LNCaP clone FGC (cell line): Measurements from ENCODE around the gene SLC16A2.

Experiments used
- DNase-seq: peaks from one replicate; pipeline ENCODE4 v3.0.0-alpha.2; 2011; ENCODE audit warnings: low read depth
- H3K4me3 ChIP-seq: 2 replicates; pipeline ENCODE4 v1.5.1; 2011; ENCODE audit warnings: mild to moderate bottlenecking, low read depth, low read length, control low read depth
- CTCF ChIP-seq: IDR thresholded peaks from 2 replicates; pipeline ENCODE4 v1.5.1; 2012; ENCODE audit warnings: mild to moderate bottlenecking; ENCODE audit not compliant: control insufficient read depth, insufficient read depth; ENCODE audit errors: extremely low read depth

SLC16A2 gene

DNA sequence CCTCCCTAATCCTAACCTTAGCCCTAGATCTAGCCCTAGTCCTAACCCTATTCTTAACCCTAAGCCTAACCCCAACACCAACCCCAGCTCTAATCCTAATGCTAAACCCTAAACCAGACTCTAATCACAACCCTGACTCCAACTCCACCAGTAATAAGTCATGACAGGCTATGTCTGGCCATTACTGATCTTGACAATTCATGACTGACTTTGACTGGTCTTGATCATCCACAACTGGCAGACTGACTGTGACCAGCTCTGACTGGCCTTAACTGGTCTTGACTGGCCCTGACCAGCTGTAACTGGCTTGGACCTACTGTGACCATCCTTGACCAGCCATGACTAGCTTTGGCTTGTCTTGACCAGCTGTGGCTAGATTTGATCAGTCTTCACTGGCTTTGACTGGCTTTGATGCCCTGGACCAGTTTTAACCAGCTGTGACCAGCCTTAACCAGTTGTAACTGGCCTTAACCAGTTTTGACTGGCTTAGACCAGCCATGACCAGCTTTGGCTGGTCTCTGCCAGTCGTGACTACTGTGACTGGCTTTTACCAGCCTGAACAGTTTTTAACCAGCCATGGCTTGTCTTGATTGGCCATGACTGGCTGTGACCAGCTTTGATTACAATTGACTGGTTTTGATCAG, 124.7 kb downstream of the SLC16A2 start:
- no peak overlapping the region for H3K4me3 ChIP-seq
- no peak for DNase-seq
- TF ChIP-seq CTCF: no peak

DNA sequence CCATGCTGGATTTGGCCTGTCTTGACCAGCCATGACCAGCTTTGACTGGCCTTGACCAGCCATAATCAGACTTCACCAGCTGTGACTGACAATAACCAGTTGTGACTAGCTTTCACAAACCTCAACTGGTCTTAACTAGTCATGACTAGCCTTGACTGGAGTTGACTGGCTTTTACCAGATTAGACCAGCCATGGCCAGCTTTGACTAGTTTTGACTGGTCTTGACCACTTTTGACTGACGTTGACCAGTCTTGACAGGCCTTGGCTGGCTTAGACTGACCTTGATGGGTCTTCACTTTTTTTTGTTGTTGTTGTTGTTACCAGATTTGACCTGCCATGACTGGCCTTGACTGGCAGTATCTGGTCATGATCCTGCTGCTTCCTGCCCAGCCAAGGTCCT, 125.7 kb downstream of the SLC16A2 start:
- DNase-seq: no peak
- no peak overlapping the region for H3K4me3 ChIP-seq
- no peak for TF ChIP-seq CTCF

DNA sequence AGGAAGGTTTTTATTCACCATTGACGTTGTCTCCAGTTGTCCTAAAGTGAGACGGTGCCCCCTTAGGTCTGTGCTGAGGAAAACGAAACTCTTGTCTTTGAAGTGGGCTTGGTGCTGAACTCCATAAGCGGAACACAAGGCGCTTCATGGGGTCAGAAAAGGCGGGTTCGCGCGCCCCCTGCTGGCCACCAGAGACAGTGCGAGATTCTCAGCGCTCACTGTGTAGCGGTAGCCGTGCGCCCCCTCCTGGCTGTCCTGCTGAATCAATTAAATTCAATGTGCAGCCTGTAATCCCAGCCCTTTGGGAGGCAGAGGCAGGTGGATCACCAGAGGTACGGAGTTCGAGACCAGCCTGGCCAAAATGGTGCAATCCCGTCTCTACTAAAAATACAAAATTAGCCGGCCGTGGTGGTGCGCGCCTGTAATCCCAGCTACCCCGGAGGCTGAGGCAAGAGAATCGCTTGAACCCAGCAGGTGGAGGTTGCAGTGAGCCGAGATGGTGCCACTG, 129.1 kb downstream of the SLC16A2 start:
- peak; percentile 98 for TF ChIP-seq CTCF

GRCh38 chrX:74551934-74552333, 130.6 kb downstream of the SLC16A2 start:
- no peak overlapping the region for H3K4me3 ChIP-seq
- no peak for DNase-seq
- no peak for TF ChIP-seq CTCF

More for the DNA sequence above, 129.1 kb downstream of the SLC16A2 start:
- H3K4me3 ChIP-seq: no peak overlapping the region
- DNase-seq: peak; percentile 11

GRCh38 chrX:74557378-74557777, 136.1 kb downstream of the SLC16A2 start:
- no peak for DNase-seq
- no peak overlapping the region for H3K4me3 ChIP-seq
- TF ChIP-seq CTCF: no peak

- H3K4me3 ChIP-seq: no peak overlapping the region
- TF ChIP-seq CTCF: no peak
- DNase-seq: no peak
Measured at GRCh38 chrX:74578137-74578536, 156.8 kb downstream of the SLC16A2 start.

GRCh38 chrX:74579597-74580198, 158.4 kb downstream of the SLC16A2 start:
- H3K4me3 ChIP-seq: no peak overlapping the region
- TF ChIP-seq CTCF: no peak
- DNase-seq: no peak
